GM18498 (cell line): Measurements from ENCODE around the gene YIPF5.
A peak's percentile ranks its signal among the peaks of the same experiment; 100 is the strongest.

Experiments
- ATAC-seq: cut with Tn5 transposase; IDR thresholded peaks from one replicate; pipeline ENCODE4 v1.9.1; 2021; ENCODE audit warnings: mild to moderate bottlenecking, moderate library complexity; ENCODE audit not compliant: unreplicated experiment

The YIPF5 gene

GRCh38 chr5:144183254-144183889, 12.9 kb upstream of the YIPF5 start:
- ATAC-seq, result no peak

GRCh38 chr5:144179226-144179625, 8.8 kb upstream of the YIPF5 start:
- ATAC-seq, result no peak

- no peak for ATAC-seq
These were observed 7.1 kb upstream of the YIPF5 start for GRCh38 chr5:144177548-144177947.

- no peak for ATAC-seq
These were observed 3.3 kb upstream of the YIPF5 start for GRCh38 chr5:144173766-144174165.

GRCh38 chr5:144169904-144170275, 569 bp downstream of the YIPF5 start:
- peak; percentile 0 for ATAC-seq

GRCh38 chr5:144167998-144168397, 2.5 kb downstream of the YIPF5 start:
- ATAC-seq, result no peak

- no peak for ATAC-seq
These were observed 3.8 kb downstream of the YIPF5 start for GRCh38 chr5:144166696-144167095.

- ATAC-seq, result no peak
These were observed 7.8 kb downstream of the YIPF5 start for GRCh38 chr5:144162686-144163085.

GRCh38 chr5:144156767-144157171, 13.7 kb downstream of the YIPF5 start:
- ATAC-seq, result no peak

GRCh38 chr5:144151026-144151425, 19.4 kb downstream of the YIPF5 start:
- ATAC-seq, result no peak

GRCh38 chr5:144144956-144145751, 25.3 kb downstream of the YIPF5 start:
- ATAC-seq, result no peak

- ATAC-seq, result no peak
These were observed 26.8 kb downstream of the YIPF5 start for GRCh38 chr5:144143625-144144024.

GRCh38 chr5:144142824-144143162, 27.7 kb downstream of the YIPF5 start:
- ATAC-seq, result no peak

GRCh38 chr5:144142139-144142823, 28.2 kb downstream of the YIPF5 start:
- peak; percentile 98 for ATAC-seq

GRCh38 chr5:144141585-144141984, 28.9 kb downstream of the YIPF5 start:
- peak; percentile 5 for ATAC-seq

- ATAC-seq, result no peak
These were observed 30.9 kb downstream of the YIPF5 start for GRCh38 chr5:144139586-144139985.

GRCh38 chr5:144135113-144135762, 35.2 kb downstream of the YIPF5 start:
- ATAC-seq, result no peak

- ATAC-seq, result no peak
These were observed 36.1 kb downstream of the YIPF5 start for GRCh38 chr5:144134194-144134826.

GRCh38 chr5:144133050-144133633, 37.3 kb downstream of the YIPF5 start:
- ATAC-seq, result no peak

- no peak for ATAC-seq
These were observed 39.2 kb downstream of the YIPF5 start for GRCh38 chr5:144131261-144131660.

GRCh38 chr5:144130306-144130705, 40.2 kb downstream of the YIPF5 start:
- no peak for ATAC-seq
